Endodermal cell (in vitro differentiated cells): ENCODE measurements around the gene GPLD1. TPM values are rescaled to one million over a fixed set of nuclear protein-coding genes. Genes with fewer than 3 reads are reported as not detected.

Experiments used
- DNase-seq: peaks from one replicate; pipeline ENCODE4 v3.0.0-alpha.2; 2017
- H3K27ac ChIP-seq: 2 replicates; pipeline ENCODE4 v1.5.1; 2013; ENCODE audit warnings: mild to moderate bottlenecking, low read depth, low read length, moderate library complexity
- H3K27me3 ChIP-seq: 2 replicates; pipeline ENCODE4 v1.6.1; 2013; ENCODE audit warnings: mild to moderate bottlenecking, low read length, moderate library complexity; ENCODE audit not compliant: insufficient read depth, control insufficient read depth, poor library complexity, severe bottlenecking
- H3K36me3 ChIP-seq: 2 replicates; pipeline ENCODE4 v1.7.0; 2013; ENCODE audit warnings: mild to moderate bottlenecking, low read length, moderate library complexity; ENCODE audit not compliant: control insufficient read depth, insufficient read depth
- H3K4me1 ChIP-seq: one replicate; pipeline ENCODE4 v1.7.0; 2013; ENCODE audit warnings: low read length; ENCODE audit not compliant: control insufficient read depth, insufficient read depth
- H3K4me3 ChIP-seq: 2 replicates; pipeline ENCODE4 v1.5.1; 2013; ENCODE audit warnings: mild to moderate bottlenecking, low read length, moderate library complexity
- H3K9ac ChIP-seq: 2 replicates; pipeline ENCODE4 v1.6.1; 2013; ENCODE audit warnings: mild to moderate bottlenecking, low read length, moderate library complexity; ENCODE audit not compliant: poor library complexity, severe bottlenecking; ENCODE audit errors: extremely low read depth
- H3K9me3 ChIP-seq: 2 replicates; pipeline ENCODE4 v1.6.1; 2013; ENCODE audit warnings: mild to moderate bottlenecking, low read length, moderate library complexity; ENCODE audit not compliant: control insufficient read depth
- H3K27ac Mint-ChIP-seq: 2 replicates; pipeline ENCODE4 v1.8.0; 2020; ENCODE audit warnings: mixed read lengths
- H3K27me3 Mint-ChIP-seq: 2 replicates; pipeline ENCODE4 v1.8.0; 2021; ENCODE audit warnings: mild to moderate bottlenecking, mixed read lengths; ENCODE audit not compliant: insufficient read depth
- H3K36me3 Mint-ChIP-seq: 2 replicates; pipeline ENCODE4 v1.8.0; 2020; ENCODE audit warnings: low read depth, mixed read lengths
- H3K4me1 Mint-ChIP-seq: 2 replicates; pipeline ENCODE4 v1.8.0; 2020; ENCODE audit warnings: mixed read lengths
- H3K4me3 Mint-ChIP-seq: 2 replicates; pipeline ENCODE4 v1.8.0; 2020; ENCODE audit warnings: mild to moderate bottlenecking, moderate library complexity, mixed read lengths
- H3K9me3 Mint-ChIP-seq: 2 replicates; pipeline ENCODE4 v1.8.0; 2020; ENCODE audit warnings: mild to moderate bottlenecking, mixed read lengths
- WGBS, 2 experiments: methylation state at CpG; one replicate each; pipeline versions ENCODE4 v1.1.5 to v1.1.7; 2013; ENCODE audit warnings: missing lambda C conversion rate in 2 of 2, mixed read lengths in 1 of 2; ENCODE audit not compliant: insufficient coverage in 1 of 2, insufficient read length in 1 of 2; 5-methylcytosine and 5-hydroxymethylcytosine counted together
- total RNA-seq, 2 donors: library from RNA; stranded (reverse); fragmentation: NEBNext Ultra II Directional in 1 of 2; extraction: Animal tissue kit (Norgen Biotek cat#: 25700) in 1 of 2; gene quantifications; 2 replicates in 1 of 2; 3 replicates in 1 of 2; pipeline ENCODE4 v1.2.1, GENCODE V29; 2021
- TF ChIP-seq, protein P1 (sequence below): fragments of 200-600 bp; sonication (generic); conservative IDR thresholded peaks from 2 replicates; pipeline ENCODE4 v1.5.0; 2021; ENCODE audit warnings: antibody characterized with exemption, mild to moderate bottlenecking

Gene GPLD1
- total RNA-seq, 2 donors from 2014 or later: 5.3 to 7.5 TPM

- Histone ChIP-seq H3K27me3 (no peaks in the 10 kb centered on the region), H3K9ac (no peak overlapping the region), H3K27ac (no peak overlapping the region), H3K36me3 (no peaks in the 10 kb centered on the region), H3K9me3 (no peaks in the 10 kb centered on the region), H3K4me3 (no peak overlapping the region), H3K4me1 (no peaks in the 10 kb centered on the region)
- DNase-seq: no peak
- Mint-ChIP-seq H3K4me3 (no peak overlapping the region), H3K9me3 (no peaks in the 10 kb centered on the region), H3K27ac (no peak overlapping the region), H3K27me3 (no peaks in the 10 kb centered on the region), H3K36me3 (peaks cover 4% of the 10 kb centered on the region), H3K4me1 (no peaks in the 10 kb centered on the region)
- 75 to 86% methylated on average over 4 of the region's 4 CpGs for WGBS, 2 experiments
- TF ChIP-seq, protein P1, sequence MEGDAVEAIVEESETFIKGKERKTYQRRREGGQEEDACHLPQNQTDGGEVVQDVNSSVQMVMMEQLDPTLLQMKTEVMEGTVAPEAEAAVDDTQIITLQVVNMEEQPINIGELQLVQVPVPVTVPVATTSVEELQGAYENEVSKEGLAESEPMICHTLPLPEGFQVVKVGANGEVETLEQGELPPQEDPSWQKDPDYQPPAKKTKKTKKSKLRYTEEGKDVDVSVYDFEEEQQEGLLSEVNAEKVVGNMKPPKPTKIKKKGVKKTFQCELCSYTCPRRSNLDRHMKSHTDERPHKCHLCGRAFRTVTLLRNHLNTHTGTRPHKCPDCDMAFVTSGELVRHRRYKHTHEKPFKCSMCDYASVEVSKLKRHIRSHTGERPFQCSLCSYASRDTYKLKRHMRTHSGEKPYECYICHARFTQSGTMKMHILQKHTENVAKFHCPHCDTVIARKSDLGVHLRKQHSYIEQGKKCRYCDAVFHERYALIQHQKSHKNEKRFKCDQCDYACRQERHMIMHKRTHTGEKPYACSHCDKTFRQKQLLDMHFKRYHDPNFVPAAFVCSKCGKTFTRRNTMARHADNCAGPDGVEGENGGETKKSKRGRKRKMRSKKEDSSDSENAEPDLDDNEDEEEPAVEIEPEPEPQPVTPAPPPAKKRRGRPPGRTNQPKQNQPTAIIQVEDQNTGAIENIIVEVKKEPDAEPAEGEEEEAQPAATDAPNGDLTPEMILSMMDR: no peak
Measured at GRCh38 chr6:24455061-24455460, 34.3 kb downstream of the GPLD1 start.

DNA sequence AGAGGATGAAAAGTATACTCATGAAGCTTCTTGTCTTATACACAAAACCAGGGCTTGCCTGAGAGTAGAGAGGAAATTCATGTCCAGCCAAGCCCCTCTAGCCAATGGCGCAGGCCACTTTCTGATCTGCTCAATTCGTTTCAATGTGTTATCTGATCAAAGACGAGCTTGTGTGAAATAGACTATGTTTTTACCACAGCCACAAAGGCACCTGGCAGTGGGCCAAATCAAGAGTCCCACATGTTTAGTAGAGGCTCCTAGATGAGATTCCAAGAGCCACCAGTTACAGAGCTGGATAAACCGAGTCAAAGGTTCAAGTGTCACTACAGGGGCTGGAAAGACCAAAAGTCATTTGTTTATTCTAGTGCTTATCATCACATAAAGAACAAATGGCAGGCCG lies 34.9 kb downstream of the GPLD1 start:
- Histone ChIP-seq H3K36me3 (no peaks in the 10 kb centered on the region), H3K4me1 (peaks cover 2% of the 10 kb centered on the region), H3K27ac (no peak overlapping the region), H3K27me3 (no peaks in the 10 kb centered on the region), H3K9ac (no peak overlapping the region), H3K4me3 (no peak overlapping the region), H3K9me3 (no peaks in the 10 kb centered on the region)
- H3K36me3 Mint-ChIP-seq: peaks cover 4% of the 10 kb centered on the region
- DNase-seq: no peak
- 94 to 97% methylated on average over 4 to 5 of the region's 5 CpGs for WGBS, 2 experiments
- H3K27ac Mint-ChIP-seq: no peak overlapping the region
- H3K27me3 Mint-ChIP-seq: no peaks in the 10 kb centered on the region
- H3K4me1 Mint-ChIP-seq: no peaks in the 10 kb centered on the region
- H3K4me3 Mint-ChIP-seq: no peak overlapping the region
- H3K9me3 Mint-ChIP-seq: no peaks in the 10 kb centered on the region
- TF ChIP-seq, protein P1: no peak

- Histone ChIP-seq H3K27ac (no peak overlapping the region), H3K4me3 (no peak overlapping the region), H3K9me3 (no peaks in the 10 kb centered on the region), H3K36me3 (no peaks in the 10 kb centered on the region), H3K4me1 (peaks cover 4% of the 10 kb centered on the region), H3K9ac (no peak overlapping the region), H3K27me3 (no peaks in the 10 kb centered on the region)
- TF ChIP-seq, protein P1: no peak
- Mint-ChIP-seq H3K27me3 (no peaks in the 10 kb centered on the region), H3K27ac (no peak overlapping the region), H3K9me3 (no peaks in the 10 kb centered on the region), H3K4me3 (no peak overlapping the region), H3K4me1 (no peaks in the 10 kb centered on the region), H3K36me3 (peaks cover 2% of the 10 kb centered on the region)
- 90 to 100% methylated on average over 2 to 10 of the region's 10 CpGs for WGBS, 2 experiments
- DNase-seq: no peak
Measured at GRCh38 chr6:24453921-24454320, 35.5 kb downstream of the GPLD1 start.
